Stimulated activated CD4-positive, alpha-beta T cell treated with anti-CD3 and anti-CD28 coated beads, Interleukin-1b, Interleukin-23, amount 100 ng/mL, for 1 hour (primary cell): ENCODE results near the gene KBTBD3.

ENCODE experiments used
- DNase-seq, 2 donors: peaks; one replicate each; pipeline ENCODE4 v3.0.0-alpha.2; 2020; ENCODE audit warnings: low read depth in 2 of 2

The KBTBD3 gene

GRCh38 chr11:106001304-106002012 lies 75.7 kb downstream of the KBTBD3 start:
- DNase-seq: no peak
